HEK293 (cell line): Measurements from ENCODE around the gene PIP5K1B.

Experiments
- CTCF ChIA-PET: fragments of 350-600 bp; formaldehyde crosslinking; extraction: SDS; loops from one replicate; lab custom pipeline; 2021; ENCODE audit warnings: antibody characterized with exemption; lab: Yijun Ruan, JAX
- POLR2A ChIA-PET: fragments of 300-600 bp; formaldehyde crosslinking; extraction: SDS; loops from one replicate; lab custom pipeline; 2020; ENCODE audit warnings: antibody characterized with exemption, inconsistent platforms; lab: Yijun Ruan, JAX
- H3K27ac ChIP-seq: fragments of 200-500 bp; sonication (Bioruptor generic); 2 replicates; pipeline ENCODE4 v1.5.1; 2014; ENCODE audit warnings: low read depth, low read length, control low read depth, inconsistent platforms; ENCODE audit errors: extremely low read depth
- H3K36me3 ChIP-seq, 2 experiments: fragments of 200-500 bp in 1 of 2; sonication (Bioruptor generic) in 1 of 2; 1 replicate in 1 of 2; 2 replicates in 1 of 2; pipeline ENCODE4 v1.5.1; 2014 to 2017; ENCODE audit warnings: inconsistent platforms in 2 of 2, low read length in 2 of 2; ENCODE audit not compliant: control insufficient read depth in 2 of 2, insufficient read depth in 1 of 2
- H3K4me1 ChIP-seq: fragments of 200-500 bp; sonication (Bioruptor generic); 2 replicates; pipeline ENCODE4 v1.5.1; 2014; ENCODE audit warnings: mild to moderate bottlenecking, low read length, inconsistent platforms; ENCODE audit not compliant: control insufficient read depth, insufficient read depth
- H3K4me3 ChIP-seq: 2 replicates; pipeline ENCODE4 v1.5.1; 2011; ENCODE audit warnings: low read depth, mild to moderate bottlenecking, control low read depth, low read length, moderate library complexity
- H3K9me3 ChIP-seq: fragments of 200-500 bp; sonication (Bioruptor generic); 2 replicates; pipeline ENCODE4 v1.5.1; 2014; ENCODE audit warnings: low read depth, low read length, inconsistent platforms; ENCODE audit not compliant: control insufficient read depth, insufficient read depth
- KLF1 ChIP-seq: fragments of 450-650 bp; formaldehyde crosslinking; IDR thresholded peaks from 2 replicates; pipeline ENCODE4 v1.5.1; 2016; ENCODE audit warnings: missing biosample characterization, missing genetic modification characterization
- KLF17 ChIP-seq: fragments of 450-650 bp; formaldehyde crosslinking; IDR thresholded peaks from 2 replicates; pipeline ENCODE4 v1.5.1; 2016; ENCODE audit warnings: missing biosample characterization, missing genetic modification characterization
- OVOL3 ChIP-seq: fragments of 450-650 bp; formaldehyde crosslinking; IDR thresholded peaks from 2 replicates; pipeline ENCODE4 v1.5.1; 2016; ENCODE audit warnings: missing biosample characterization, missing genetic modification characterization
- PRDM1 ChIP-seq: fragments of 450-650 bp; formaldehyde crosslinking; IDR thresholded peaks from 2 replicates; pipeline ENCODE4; 2016; ENCODE audit warnings: missing biosample characterization, missing genetic modification characterization
- SALL2 ChIP-seq: fragments of 450-650 bp; formaldehyde crosslinking; IDR thresholded peaks from 2 replicates; pipeline ENCODE4 v1.5.0; 2017; ENCODE audit warnings: missing biosample characterization, mild to moderate bottlenecking, missing genetic modification characterization, borderline replicate concordance
- ZFHX2 ChIP-seq: fragments of 450-650 bp; formaldehyde crosslinking; conservative IDR thresholded peaks from 2 replicates; pipeline ENCODE4 v1.5.1; 2016; ENCODE audit warnings: missing biosample characterization, missing genetic modification characterization
- ZNF138 ChIP-seq: fragments of 450-650 bp; formaldehyde crosslinking; IDR thresholded peaks from 2 replicates; pipeline ENCODE4 v1.5.1; 2016; ENCODE audit warnings: missing biosample characterization, missing genetic modification characterization, borderline replicate concordance
- ZNF280D ChIP-seq: fragments of 450-650 bp; formaldehyde crosslinking; IDR thresholded peaks from 2 replicates; pipeline ENCODE4 v1.5.1; 2016; ENCODE audit warnings: missing biosample characterization, missing genetic modification characterization
- ZNF311 ChIP-seq: fragments of 450-650 bp; formaldehyde crosslinking; IDR thresholded peaks from 2 replicates; pipeline ENCODE4 v1.5.1; 2017; ENCODE audit warnings: missing biosample characterization, missing genetic modification characterization, borderline replicate concordance
- ZNF366 ChIP-seq: fragments of 450-650 bp; formaldehyde crosslinking; conservative IDR thresholded peaks from 2 replicates; pipeline ENCODE4 v1.5.1; 2016; ENCODE audit warnings: missing biosample characterization, missing genetic modification characterization
- ZNF394 ChIP-seq: fragments of 450-650 bp; formaldehyde crosslinking; IDR thresholded peaks from 2 replicates; pipeline ENCODE4 v1.5.1; 2016; ENCODE audit warnings: missing biosample characterization, missing genetic modification characterization, mild to moderate bottlenecking, moderate library complexity, borderline replicate concordance
- ZNF433 ChIP-seq: fragments of 450-650 bp; formaldehyde crosslinking; IDR thresholded peaks from 2 replicates; pipeline ENCODE4 v1.5.1; 2016; ENCODE audit warnings: missing biosample characterization, missing genetic modification characterization, low read depth
- ZNF510 ChIP-seq: fragments of 450-650 bp; formaldehyde crosslinking; IDR thresholded peaks from 2 replicates; pipeline ENCODE4 v1.5.1; 2018; ENCODE audit warnings: mild to moderate bottlenecking, missing genetic modification characterization, missing biosample characterization; ENCODE audit not compliant: insufficient replicate concordance
- ZNF514 ChIP-seq: fragments of 450-650 bp; formaldehyde crosslinking; IDR thresholded peaks from 2 replicates; pipeline ENCODE4 v1.5.1; 2016; ENCODE audit warnings: missing biosample characterization, missing genetic modification characterization
- ZNF518A ChIP-seq: fragments of 450-650 bp; formaldehyde crosslinking; conservative IDR thresholded peaks from 2 replicates; pipeline ENCODE4 v1.5.1; 2016; ENCODE audit warnings: low read depth, missing biosample characterization, missing genetic modification characterization
- ZNF521 ChIP-seq: fragments of 450-650 bp; formaldehyde crosslinking; IDR thresholded peaks from 2 replicates; pipeline ENCODE4 v1.5.1; 2017; ENCODE audit warnings: missing biosample characterization, mild to moderate bottlenecking, missing genetic modification characterization
- ZNF529 ChIP-seq: fragments of 450-650 bp; formaldehyde crosslinking; IDR thresholded peaks from 2 replicates; pipeline ENCODE4 v1.5.1; 2017; ENCODE audit warnings: missing genetic modification characterization, missing biosample characterization; ENCODE audit not compliant: insufficient replicate concordance
- ZXDB ChIP-seq: fragments of 450-650 bp; formaldehyde crosslinking; IDR thresholded peaks from 2 replicates; pipeline ENCODE4 v1.5.1; 2016; ENCODE audit warnings: missing biosample characterization, missing genetic modification characterization
- TF ChIP-seq, protein P1 (sequence below): fragments of 450-650 bp; formaldehyde crosslinking; IDR thresholded peaks from 2 replicates; pipeline ENCODE4 v1.5.1; 2016; ENCODE audit warnings: missing biosample characterization, missing genetic modification characterization
- TF ChIP-seq, protein P2 (sequence below): fragments of 450-650 bp; formaldehyde crosslinking; IDR thresholded peaks from 2 replicates; pipeline ENCODE4 v1.5.1; 2016; ENCODE audit warnings: missing biosample characterization, missing genetic modification characterization

PIP5K1B gene

GRCh38 chr9:68873179-68873578 lies 168.1 kb downstream of the PIP5K1B start:
- TF ChIP-seq ZNF366 (no peak), ZXDB (tag by site-specific recombination) (no peak), ZNF529 (tag by site-specific recombination) (no peak), ZFHX2 (tag by site-specific recombination) (no peak), ZNF433 (no peak), PRDM1 (tag by site-specific recombination) (no peak), ZNF394 (no peak), ZNF311 (tag by site-specific recombination) (no peak), ZNF518A (no peak), ZNF510 (no peak), KLF17 (tag by site-specific recombination) (no peak), ZNF514 (tag by site-specific recombination) (no peak), SALL2 (tag by site-specific recombination) (no peak), ZNF280D (tag by site-specific recombination) (no peak), ZNF138 (tag by site-specific recombination) (no peak), OVOL3 (tag by site-specific recombination) (no peak), ZNF521 (tag by site-specific recombination) (no peak), KLF1 (no peak)
- TF ChIP-seq, protein P1, sequence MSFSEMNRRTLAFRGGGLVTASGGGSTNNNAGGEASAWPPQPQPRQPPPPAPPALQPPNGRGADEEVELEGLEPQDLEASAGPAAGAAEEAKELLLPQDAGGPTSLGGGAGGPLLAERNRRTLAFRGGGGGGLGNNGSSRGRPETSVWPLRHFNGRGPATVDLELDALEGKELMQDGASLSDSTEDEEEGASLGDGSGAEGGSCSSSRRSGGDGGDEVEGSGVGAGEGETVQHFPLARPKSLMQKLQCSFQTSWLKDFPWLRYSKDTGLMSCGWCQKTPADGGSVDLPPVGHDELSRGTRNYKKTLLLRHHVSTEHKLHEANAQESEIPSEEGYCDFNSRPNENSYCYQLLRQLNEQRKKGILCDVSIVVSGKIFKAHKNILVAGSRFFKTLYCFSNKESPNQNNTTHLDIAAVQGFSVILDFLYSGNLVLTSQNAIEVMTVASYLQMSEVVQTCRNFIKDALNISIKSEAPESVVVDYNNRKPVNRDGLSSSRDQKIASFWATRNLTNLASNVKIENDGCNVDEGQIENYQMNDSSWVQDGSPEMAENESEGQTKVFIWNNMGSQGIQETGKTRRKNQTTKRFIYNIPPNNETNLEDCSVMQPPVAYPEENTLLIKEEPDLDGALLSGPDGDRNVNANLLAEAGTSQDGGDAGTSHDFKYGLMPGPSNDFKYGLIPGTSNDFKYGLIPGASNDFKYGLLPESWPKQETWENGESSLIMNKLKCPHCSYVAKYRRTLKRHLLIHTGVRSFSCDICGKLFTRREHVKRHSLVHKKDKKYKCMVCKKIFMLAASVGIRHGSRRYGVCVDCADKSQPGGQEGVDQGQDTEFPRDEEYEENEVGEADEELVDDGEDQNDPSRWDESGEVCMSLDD = no peak
- TF ChIP-seq, protein P2, sequence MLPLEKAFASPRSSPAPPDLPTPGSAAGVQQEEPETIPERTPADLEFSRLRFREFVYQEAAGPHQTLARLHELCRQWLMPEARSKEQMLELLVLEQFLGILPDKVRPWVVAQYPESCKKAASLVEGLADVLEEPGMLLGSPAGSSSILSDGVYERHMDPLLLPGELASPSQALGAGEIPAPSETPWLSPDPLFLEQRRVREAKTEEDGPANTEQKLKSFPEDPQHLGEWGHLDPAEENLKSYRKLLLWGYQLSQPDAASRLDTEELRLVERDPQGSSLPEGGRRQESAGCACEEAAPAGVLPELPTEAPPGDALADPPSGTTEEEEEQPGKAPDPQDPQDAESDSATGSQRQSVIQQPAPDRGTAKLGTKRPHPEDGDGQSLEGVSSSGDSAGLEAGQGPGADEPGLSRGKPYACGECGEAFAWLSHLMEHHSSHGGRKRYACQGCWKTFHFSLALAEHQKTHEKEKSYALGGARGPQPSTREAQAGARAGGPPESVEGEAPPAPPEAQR (tag by site-specific recombination) = no peak
- ChIA-PET CTCF (no interaction called here), POLR2A (interaction anchor here (0.7 kb wide), 1 partner anchor 83 kb away, joined by 3 read pairs; no protein-coding TSS in a partner anchor)
- Histone ChIP-seq H3K4me1 (no peaks in the 10 kb centered on the region), H3K36me3 (no peaks in the 10 kb centered on the region), H3K4me3 (no peak overlapping the region), H3K9me3 (no peaks in the 10 kb centered on the region), H3K27ac (no peak overlapping the region)
